Neural cell (in vitro differentiated cells): ENCODE data around the gene POLN.

ENCODE experiments used
- CTCF ChIP-seq: fragments of 450-650 bp; IDR thresholded peaks from 2 replicates; pipeline ENCODE4 v1.5.1; 2014; ENCODE audit warnings: antibody characterized with exemption, mild to moderate bottlenecking, moderate library complexity; ENCODE audit not compliant: poor library complexity, severe bottlenecking
- EP300 ChIP-seq: fragments of 450-650 bp; conservative IDR thresholded peaks from 2 replicates; pipeline ENCODE4 v1.6.1; 2014; ENCODE audit warnings: antibody characterized with exemption, mild to moderate bottlenecking, moderate library complexity; ENCODE audit not compliant: poor library complexity, severe bottlenecking
- POLR2AphosphoS5 ChIP-seq: IDR thresholded peaks from 2 replicates; pipeline ENCODE4 v1.6.1; 2012
- SMC3 ChIP-seq: fragments of 450-650 bp; conservative IDR thresholded peaks from 2 replicates; pipeline ENCODE4 v1.6.1; 2014; ENCODE audit warnings: antibody characterized with exemption, mild to moderate bottlenecking, moderate library complexity; ENCODE audit not compliant: poor library complexity

DNA sequence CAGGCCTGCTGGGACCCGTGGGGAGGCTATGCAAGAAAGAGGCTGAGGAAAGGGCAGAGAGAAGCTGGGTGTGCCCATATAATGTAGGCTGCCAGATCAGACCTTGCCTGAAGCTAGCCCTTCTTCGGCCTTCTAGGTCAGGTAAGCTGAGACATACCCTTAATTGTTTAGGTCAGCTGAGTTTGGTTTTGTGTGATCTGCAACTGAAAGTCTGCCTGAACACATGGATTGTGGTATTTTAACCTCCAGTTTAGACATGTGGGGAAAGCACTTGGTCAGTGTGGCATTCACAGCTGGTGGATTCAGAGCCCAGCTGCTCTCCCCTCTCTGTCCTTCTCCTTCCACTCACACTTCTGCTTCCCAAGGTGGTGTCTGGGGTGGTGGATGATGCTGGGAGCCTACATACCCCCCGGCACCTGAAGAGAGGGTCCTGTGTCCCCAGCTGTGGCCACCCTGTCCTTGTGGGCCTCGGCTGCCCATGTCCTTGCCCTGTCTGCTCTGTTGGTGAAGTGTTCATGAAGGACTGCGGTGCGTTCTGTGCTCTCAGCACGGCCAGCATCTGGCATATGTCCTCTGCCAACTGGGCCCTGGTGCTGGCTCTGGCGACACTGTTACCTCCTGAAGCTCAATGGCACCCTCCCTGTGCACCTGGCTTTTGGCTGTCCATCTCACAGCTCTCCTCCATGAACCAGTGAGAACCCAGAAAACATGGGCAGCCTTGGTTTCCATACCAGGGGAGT lies 100.7 kb downstream of the POLN start:
- TF ChIP-seq CTCF (no peak), EP300 (no peak), SMC3 (no peak), POLR2AphosphoS5 (no peak)
